ENCODE data around the gene POMGNT2. TPM values are rescaled to one million over a fixed set of nuclear protein-coding genes. Genes with fewer than 3 reads are reported as not detected.

The POMGNT2 gene
- total RNA-seq, 2 donors from 2014 or later: 12.7 to 14.5 TPM

- Mint-ChIP-seq H3K9me3 (no peaks in the 10 kb centered on the region), H3K4me3 (no peak overlapping the region), H3K36me3 (ENCODE audit: low read depth) (no peaks in the 10 kb centered on the region), H3K27me3 (ENCODE audit: insufficient read depth) (no peaks in the 10 kb centered on the region), H3K4me1 (peaks cover 15% of the 10 kb centered on the region), H3K27ac (no peak overlapping the region)
- Histone ChIP-seq H3K9ac (ENCODE audit: extremely low read depth, low read length, poor library complexity, severe bottlenecking) (no peak overlapping the region), H3K36me3 (ENCODE audit: control insufficient read depth, insufficient read depth, low read length) (no peaks in the 10 kb centered on the region), H3K27ac (ENCODE audit: low read depth, low read length) (no peak overlapping the region), H3K4me3 (ENCODE audit: low read length) (no peak overlapping the region), H3K27me3 (ENCODE audit: control insufficient read depth, insufficient read depth, low read length, poor library complexity, severe bottlenecking) (no peaks in the 10 kb centered on the region), H3K9me3 (ENCODE audit: control insufficient read depth, low read length) (no peaks in the 10 kb centered on the region), H3K4me1 (ENCODE audit: control insufficient read depth, insufficient read depth, low read length) (peaks cover 6% of the 10 kb centered on the region)
- TF ChIP-seq CTCF (conservative IDR thresholded peaks at IDR 0.05): no peak
- no peak for DNase-seq
- 81 to 95% methylated on average over 4 to 5 of the region's 5 CpGs for WGBS, 2 experiments (ENCODE audit: insufficient coverage in 1 of 2, insufficient read length in 1 of 2)
Observed at GRCh38 chr3:43095370-43095769, 10.5 kb downstream of the POMGNT2 start.

DNA sequence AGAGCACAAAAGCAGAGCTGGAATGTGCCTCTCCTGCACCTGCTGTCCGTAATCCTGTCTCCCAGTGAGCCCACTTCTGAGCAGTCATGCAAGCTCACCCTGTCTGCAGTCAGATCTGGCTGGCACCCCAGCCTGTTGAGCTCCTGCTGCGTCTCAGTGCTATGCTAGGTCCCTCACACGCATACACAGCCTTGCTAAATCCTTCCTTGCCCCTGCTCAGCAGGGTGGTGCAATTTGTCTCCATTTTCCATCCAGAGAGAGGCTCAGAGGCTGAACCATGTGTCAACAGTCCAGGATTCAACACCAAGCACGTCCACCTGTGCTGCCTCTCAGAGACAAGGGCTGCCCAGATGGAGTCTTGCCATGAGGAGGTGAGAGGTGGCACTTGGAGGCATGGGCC lies 11.0 kb downstream of the POMGNT2 start:
- Mint-ChIP-seq H3K27ac (no peak overlapping the region), H3K9me3 (no peaks in the 10 kb centered on the region), H3K4me1 (peaks cover 15% of the 10 kb centered on the region), H3K4me3 (no peak overlapping the region), H3K27me3 (ENCODE audit: insufficient read depth) (no peaks in the 10 kb centered on the region), H3K36me3 (ENCODE audit: low read depth) (no peaks in the 10 kb centered on the region)
- Histone ChIP-seq H3K4me3 (ENCODE audit: low read length) (no peak overlapping the region), H3K27ac (ENCODE audit: low read depth, low read length) (no peak overlapping the region), H3K36me3 (ENCODE audit: control insufficient read depth, insufficient read depth, low read length) (no peaks in the 10 kb centered on the region), H3K9ac (ENCODE audit: extremely low read depth, low read length, poor library complexity, severe bottlenecking) (no peak overlapping the region), H3K4me1 (ENCODE audit: control insufficient read depth, insufficient read depth, low read length) (peaks cover 6% of the 10 kb centered on the region), H3K27me3 (ENCODE audit: control insufficient read depth, insufficient read depth, low read length, poor library complexity, severe bottlenecking) (no peaks in the 10 kb centered on the region), H3K9me3 (ENCODE audit: control insufficient read depth, low read length) (no peaks in the 10 kb centered on the region)
- WGBS, 2 experiments (ENCODE audit: insufficient coverage in 1 of 2, insufficient read length in 1 of 2): 93 to 100% methylated on average over 3 to 4 of the region's 4 CpGs
- DNase-seq: no peak
- TF ChIP-seq CTCF (conservative IDR thresholded peaks at IDR 0.05): no peak

- no peak for DNase-seq
- Histone ChIP-seq H3K36me3 (ENCODE audit: control insufficient read depth, insufficient read depth, low read length) (no peaks in the 10 kb centered on the region), H3K9ac (ENCODE audit: extremely low read depth, low read length, poor library complexity, severe bottlenecking) (no peak overlapping the region), H3K4me3 (ENCODE audit: low read length) (no peak overlapping the region), H3K27me3 (ENCODE audit: control insufficient read depth, insufficient read depth, low read length, poor library complexity, severe bottlenecking) (no peaks in the 10 kb centered on the region), H3K9me3 (ENCODE audit: control insufficient read depth, low read length) (no peaks in the 10 kb centered on the region), H3K27ac (ENCODE audit: low read depth, low read length) (no peak overlapping the region), H3K4me1 (ENCODE audit: control insufficient read depth, insufficient read depth, low read length) (peaks cover 6% of the 10 kb centered on the region)
- Mint-ChIP-seq H3K9me3 (no peaks in the 10 kb centered on the region), H3K36me3 (ENCODE audit: low read depth) (no peaks in the 10 kb centered on the region), H3K27me3 (ENCODE audit: insufficient read depth) (no peaks in the 10 kb centered on the region), H3K4me3 (no peak overlapping the region), H3K4me1 (peaks cover 15% of the 10 kb centered on the region), H3K27ac (no peak overlapping the region)
- no peak for TF ChIP-seq CTCF (conservative IDR thresholded peaks at IDR 0.05)
- WGBS, 2 experiments (ENCODE audit: insufficient coverage in 1 of 2, insufficient read length in 1 of 2): 86 to 95% methylated on average over 1 to 2 of the region's 2 CpGs
Observed at GRCh38 chr3:43094381-43094780, 11.5 kb downstream of the POMGNT2 start.
